ENCODE measurements around the gene TGFA. TPM values are rescaled to one million over a fixed set of nuclear protein-coding genes. Genes with fewer than 3 reads are reported as not detected.
"Not testable (repeated sequence)": the region's sequence is repeated elsewhere in the genome, so short reads cannot be mapped to it uniquely, and the experiment has no call there.

The TGFA gene
- polyA plus RNA-seq, 4 donors: 14.9 to 21.6 (median 17.3) TPM

- no peak for DNase-seq (ENCODE audit: low read depth in 4 of 4, low spot score in 2 of 4)
Observed at GRCh38 chr2:70467831-70468779, 85.5 kb downstream of the TGFA start.

- no peak for DNase-seq (ENCODE audit: low read depth in 4 of 4, low spot score in 2 of 4)
Observed at GRCh38 chr2:70467237-70467636, 86.4 kb downstream of the TGFA start.

GRCh38 chr2:70466647-70467046, 87.0 kb downstream of the TGFA start:
- DNase-seq (ENCODE audit: low read depth in 4 of 4, low spot score in 2 of 4): not testable (repeated sequence)

GRCh38 chr2:70463997-70464396, 89.6 kb downstream of the TGFA start:
- no peak for DNase-seq (ENCODE audit: low read depth in 4 of 4, low spot score in 2 of 4)

- DNase-seq (ENCODE audit: low read depth in 4 of 4, low spot score in 2 of 4): no peak
Observed at GRCh38 chr2:70463581-70463980, 90.0 kb downstream of the TGFA start.

- DNase-seq (ENCODE audit: low read depth in 4 of 4, low spot score in 2 of 4): no peak
Observed at GRCh38 chr2:70461981-70462876, 91.4 kb downstream of the TGFA start.

- no peak for DNase-seq (ENCODE audit: low read depth in 4 of 4, low spot score in 2 of 4)
Observed at GRCh38 chr2:70461414-70461813, 92.2 kb downstream of the TGFA start.

- DNase-seq (ENCODE audit: low read depth in 4 of 4, low spot score in 2 of 4): no peak
Observed at GRCh38 chr2:70460333-70460732, 93.3 kb downstream of the TGFA start.

- no peak for DNase-seq (ENCODE audit: low read depth in 4 of 4, low spot score in 2 of 4)
Observed at GRCh38 chr2:70458661-70459060, 95.0 kb downstream of the TGFA start.

- DNase-seq (ENCODE audit: low read depth in 4 of 4, low spot score in 2 of 4): no peak
Observed at GRCh38 chr2:70456585-70457495, 96.8 kb downstream of the TGFA start.

- DNase-seq (ENCODE audit: low read depth in 4 of 4, low spot score in 2 of 4): no peak
Observed at GRCh38 chr2:70454936-70455544, 98.6 kb downstream of the TGFA start.

GRCh38 chr2:70450641-70451250, 102.9 kb downstream of the TGFA start:
- DNase-seq (ENCODE audit: low read depth in 4 of 4, low spot score in 2 of 4): no peak

GRCh38 chr2:70448041-70448440, 105.6 kb downstream of the TGFA start:
- no peak for DNase-seq (ENCODE audit: low read depth in 4 of 4, low spot score in 2 of 4)

GRCh38 chr2:70443726-70444125, 109.9 kb downstream of the TGFA start:
- DNase-seq (ENCODE audit: low read depth in 4 of 4, low spot score in 2 of 4): no peak

GRCh38 chr2:70443078-70443465, 110.6 kb downstream of the TGFA start:
- no peak for DNase-seq (ENCODE audit: low read depth in 4 of 4, low spot score in 2 of 4)

- no peak for DNase-seq (ENCODE audit: low read depth in 4 of 4, low spot score in 2 of 4)
Observed at GRCh38 chr2:70442301-70443077, 111.1 kb downstream of the TGFA start.

GRCh38 chr2:70440621-70441020, 113.0 kb downstream of the TGFA start:
- DNase-seq (ENCODE audit: low read depth in 4 of 4, low spot score in 2 of 4): no peak

GRCh38 chr2:70435138-70435537, 118.5 kb downstream of the TGFA start:
- no peak for DNase-seq (ENCODE audit: low read depth in 4 of 4, low spot score in 2 of 4)

- DNase-seq (ENCODE audit: low read depth in 4 of 4, low spot score in 2 of 4): no peak
Observed at GRCh38 chr2:70433315-70433714, 120.3 kb downstream of the TGFA start.
